GM19239 (cell line): ENCODE measurements around the gene ATP5F1D.
"Not testable (repeated sequence)": the region's sequence is repeated elsewhere in the genome, so short reads cannot be mapped to it uniquely, and the experiment has no call there.

Experiments
- DNase-seq: peaks from one replicate; pipeline ENCODE4 v3.0.0; 2011; ENCODE audit warnings: low spot score; ENCODE audit not compliant: insufficient read length
- FAIRE-seq: peaks from 2 replicates; lab custom pipeline; 2011; peaks lifted over from hg19 to GRCh38; lab: Jason Lieb, UNC

The ATP5F1D gene

DNA sequence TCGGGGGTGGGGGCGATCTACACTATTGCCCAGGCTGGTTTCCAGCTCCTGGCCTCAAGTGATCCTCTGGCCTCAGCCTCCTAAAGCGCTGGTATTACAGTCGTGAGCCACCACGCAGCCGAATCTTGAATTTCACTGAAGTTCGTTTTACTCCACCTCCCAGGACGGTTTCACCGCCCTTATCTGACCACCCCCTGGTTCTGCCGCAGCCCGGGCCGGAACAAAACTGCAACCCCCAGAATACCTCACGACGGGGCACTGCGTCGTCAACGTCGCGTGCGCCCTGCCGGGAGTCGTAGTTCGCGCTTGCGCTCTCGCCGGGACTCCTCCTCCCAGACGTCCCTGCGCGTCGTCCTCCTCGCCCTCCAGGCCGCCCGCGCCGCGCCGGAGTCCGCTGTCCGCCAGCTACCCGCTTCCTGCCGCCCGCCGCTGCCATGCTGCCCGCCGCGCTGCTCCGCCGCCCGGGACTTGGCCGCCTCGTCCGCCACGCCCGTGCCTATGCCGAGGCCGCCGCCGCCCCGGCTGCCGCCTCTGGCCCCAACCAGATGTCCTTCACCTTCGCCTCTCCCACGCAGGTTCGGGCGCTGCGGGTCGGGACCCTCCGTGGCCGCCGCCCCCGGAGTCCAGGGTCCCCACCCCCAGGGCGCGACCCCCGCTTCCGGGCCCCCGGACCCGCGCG is at the start of gene ATP5F1D:
ATP5F1D (plus strand) TSS at position 335 of the 679 bp plus-strand sequence; CDS start at position 435, 100 bp downstream.
- FAIRE-seq (peak; percentile 98), DNase-seq (peak; percentile 99)

DNA sequence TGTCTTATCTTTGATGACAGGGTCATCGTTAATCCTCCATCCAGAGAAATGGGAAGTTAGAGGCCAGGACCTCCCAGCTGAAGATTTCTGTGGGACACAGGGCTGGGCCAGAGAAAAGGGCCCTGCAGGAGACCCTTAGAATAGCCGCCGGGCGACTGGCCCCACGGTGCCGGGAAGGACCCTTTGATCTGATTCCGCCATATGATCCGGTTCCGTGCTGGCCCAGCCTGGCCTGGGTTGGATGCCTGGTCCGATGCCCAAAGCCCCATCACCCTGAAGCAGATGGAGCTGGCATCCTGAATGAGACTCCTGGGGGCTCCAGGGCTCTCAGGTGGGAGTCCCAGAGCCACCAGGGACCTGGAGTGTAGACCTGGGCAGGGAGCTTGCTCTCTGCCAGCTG is 42.0 kb upstream of the ATP5F1D start:
- DNase-seq (no peak), FAIRE-seq (no peak)

DNA sequence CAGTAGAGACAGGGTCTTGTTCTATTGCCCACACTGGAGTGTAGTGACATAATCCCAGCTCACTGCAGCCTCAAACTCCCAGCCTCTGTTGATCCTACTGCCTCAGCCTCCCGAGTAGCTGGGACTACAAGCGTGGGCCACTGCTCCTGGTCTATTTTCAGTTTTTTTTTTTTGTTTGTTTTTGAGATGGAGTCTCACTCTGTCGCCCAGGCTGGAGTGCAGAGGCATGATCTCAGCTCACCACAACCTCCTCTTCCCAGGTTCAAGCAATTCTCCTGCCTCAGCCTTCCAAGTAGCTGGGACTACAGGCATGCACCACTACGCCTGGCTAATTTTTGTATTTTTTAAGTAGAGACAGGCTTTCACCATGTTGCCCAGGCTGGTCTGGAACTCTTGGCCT is 40.9 kb upstream of the ATP5F1D start:
- FAIRE-seq, DNase-seq: not testable (repeated sequence)

DNA sequence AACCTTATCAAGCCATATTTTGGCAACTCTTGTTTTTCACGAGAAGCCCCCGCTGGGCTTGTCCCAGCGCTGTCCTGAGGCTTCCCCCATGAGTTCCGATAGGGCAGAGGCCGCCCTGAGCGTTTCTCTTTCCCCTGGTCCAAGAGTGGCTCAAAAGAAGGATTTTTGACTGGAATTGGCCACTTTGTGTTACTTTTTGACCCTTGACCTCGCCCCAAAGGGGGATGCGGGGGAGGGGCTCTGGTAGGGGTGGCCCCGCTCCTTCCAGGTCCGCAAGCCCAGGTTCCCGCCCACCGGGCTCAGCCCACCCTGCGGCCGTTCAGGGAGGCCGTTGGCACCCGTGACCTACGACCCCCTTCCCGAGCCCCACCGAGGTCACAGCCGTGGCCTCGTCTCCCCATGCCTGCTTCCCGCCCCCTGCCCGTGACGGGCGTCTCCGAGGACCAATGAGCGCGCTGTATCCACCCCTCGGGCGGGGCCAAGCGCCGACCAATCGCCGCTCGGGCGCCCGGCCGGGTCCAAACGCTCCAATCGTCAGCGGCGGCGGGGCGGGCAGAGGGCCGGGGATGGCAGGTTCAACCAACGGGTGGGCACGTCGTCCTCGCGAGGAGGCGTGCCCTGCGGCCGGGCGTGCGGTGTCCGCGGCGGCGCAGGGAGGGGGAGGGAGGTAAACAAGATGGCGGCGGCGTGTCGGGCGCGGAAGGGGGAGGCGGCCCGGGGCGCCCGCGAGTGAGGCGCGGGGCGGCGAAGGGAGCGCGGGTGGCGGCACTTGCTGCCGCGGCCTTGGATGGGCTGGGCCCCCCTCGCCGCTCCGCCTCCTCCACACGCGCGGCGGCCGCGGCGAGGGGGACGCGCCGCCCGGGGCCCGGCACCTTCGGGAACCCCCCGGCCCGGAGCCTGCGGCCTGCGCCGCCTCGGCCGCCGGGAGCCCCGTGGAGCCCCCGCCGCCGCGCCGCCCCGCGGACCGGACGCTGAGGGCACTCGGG is 36.1 kb upstream of the ATP5F1D start, which contains the start of gene STK11:
STK11 (plus strand) TSS at position 665 of the 986 bp plus-strand sequence. CDS start 1,136 bp downstream, outside the sequence.
- FAIRE-seq (peak; percentile 100), DNase-seq (peak; percentile 100)

DNA sequence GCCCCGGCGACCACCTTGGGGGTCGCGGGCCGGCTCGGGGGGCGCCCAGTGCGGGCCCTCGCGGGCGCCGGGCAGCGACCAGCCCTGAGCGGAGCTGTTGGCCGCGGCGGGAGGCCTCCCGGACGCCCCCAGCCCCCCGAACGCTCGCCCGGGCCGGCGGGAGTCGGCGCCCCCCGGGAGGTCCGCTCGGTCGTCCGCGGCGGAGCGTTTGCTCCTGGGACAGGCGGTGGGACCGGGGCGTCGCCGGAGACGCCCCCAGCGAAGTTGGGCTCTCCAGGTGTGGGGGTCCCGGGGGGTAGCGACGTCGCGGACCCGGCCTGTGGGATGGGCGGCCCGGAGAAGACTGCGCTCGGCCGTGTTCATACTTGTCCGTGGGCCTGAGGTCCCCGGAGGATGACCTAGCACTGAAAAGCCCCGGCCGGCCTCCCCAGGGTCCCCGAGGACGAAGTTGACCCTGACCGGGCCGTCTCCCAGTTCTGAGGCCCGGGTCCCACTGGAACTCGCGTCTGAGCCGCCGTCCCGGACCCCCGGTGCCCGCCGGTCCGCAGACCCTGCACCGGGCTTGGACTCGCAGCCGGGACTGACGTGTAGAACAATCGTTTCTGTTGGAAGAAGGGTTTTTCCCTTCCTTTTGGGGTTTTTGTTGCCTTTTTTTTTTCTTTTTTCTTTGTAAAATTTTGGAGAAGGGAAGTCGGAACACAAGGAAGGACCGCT is 35.2 kb upstream of the ATP5F1D start:
- FAIRE-seq (no peak), DNase-seq (no peak)

DNA sequence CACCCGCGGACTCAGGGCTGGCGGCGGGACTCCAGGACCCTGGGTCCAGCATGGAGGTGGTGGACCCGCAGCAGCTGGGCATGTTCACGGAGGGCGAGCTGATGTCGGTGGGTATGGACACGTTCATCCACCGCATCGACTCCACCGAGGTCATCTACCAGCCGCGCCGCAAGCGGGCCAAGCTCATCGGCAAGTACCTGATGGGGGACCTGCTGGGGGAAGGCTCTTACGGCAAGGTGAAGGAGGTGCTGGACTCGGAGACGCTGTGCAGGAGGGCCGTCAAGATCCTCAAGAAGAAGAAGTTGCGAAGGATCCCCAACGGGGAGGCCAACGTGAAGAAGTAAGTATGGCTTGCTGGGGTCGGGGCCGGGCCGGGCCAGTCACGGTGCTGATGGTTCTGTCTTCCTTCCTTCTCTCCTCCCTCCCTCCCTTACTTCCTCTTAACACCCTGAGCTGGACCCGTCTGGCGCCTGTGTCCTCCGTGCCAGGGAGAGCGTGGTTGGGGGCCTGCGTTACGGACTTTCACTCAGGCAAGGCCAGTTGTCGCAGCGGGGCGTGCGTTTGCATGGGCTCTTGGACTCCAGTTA is 34.6 kb upstream of the ATP5F1D start:
- peak; percentile 78 for FAIRE-seq
- DNase-seq = no peak

DNA sequence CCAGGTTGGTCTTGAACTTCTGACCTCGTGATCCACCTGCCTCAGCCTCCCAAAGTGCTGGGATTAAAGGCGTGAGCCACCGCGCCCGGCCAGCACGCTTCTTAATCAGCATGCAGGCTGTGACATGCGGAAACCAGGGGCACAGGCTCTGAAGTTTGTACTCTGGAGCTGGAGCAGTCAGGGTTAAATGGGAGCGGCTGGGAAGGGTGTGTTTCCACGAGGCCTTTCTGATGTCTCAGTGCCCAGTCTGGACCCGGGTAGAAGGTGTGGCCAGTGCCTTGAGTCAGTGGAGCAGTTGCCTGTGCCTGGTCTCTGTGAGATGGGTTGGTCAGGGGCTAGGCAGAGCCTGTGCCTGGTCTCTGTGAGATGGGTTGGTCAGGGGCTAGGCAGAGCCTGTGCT is 32.7 kb upstream of the ATP5F1D start:
- not testable (repeated sequence) for DNase-seq, FAIRE-seq

DNA sequence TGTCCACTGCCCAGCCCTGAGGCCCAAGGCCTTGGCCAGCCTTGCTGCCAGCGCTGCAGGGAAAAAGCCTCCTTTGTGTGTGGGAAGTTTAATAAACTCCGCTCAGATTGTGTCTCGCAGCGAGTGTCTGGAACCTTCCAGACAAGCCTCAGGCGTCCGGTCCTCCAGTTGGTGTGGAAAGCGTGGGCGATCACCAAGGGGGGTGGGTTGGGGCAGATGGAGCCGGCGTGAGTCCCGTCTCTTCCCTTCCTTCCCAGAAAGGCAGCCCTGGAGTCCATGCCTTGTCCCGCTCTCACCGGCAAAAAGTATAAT is 31.4 kb upstream of the ATP5F1D start:
- DNase-seq (no peak), FAIRE-seq (no peak)

DNA sequence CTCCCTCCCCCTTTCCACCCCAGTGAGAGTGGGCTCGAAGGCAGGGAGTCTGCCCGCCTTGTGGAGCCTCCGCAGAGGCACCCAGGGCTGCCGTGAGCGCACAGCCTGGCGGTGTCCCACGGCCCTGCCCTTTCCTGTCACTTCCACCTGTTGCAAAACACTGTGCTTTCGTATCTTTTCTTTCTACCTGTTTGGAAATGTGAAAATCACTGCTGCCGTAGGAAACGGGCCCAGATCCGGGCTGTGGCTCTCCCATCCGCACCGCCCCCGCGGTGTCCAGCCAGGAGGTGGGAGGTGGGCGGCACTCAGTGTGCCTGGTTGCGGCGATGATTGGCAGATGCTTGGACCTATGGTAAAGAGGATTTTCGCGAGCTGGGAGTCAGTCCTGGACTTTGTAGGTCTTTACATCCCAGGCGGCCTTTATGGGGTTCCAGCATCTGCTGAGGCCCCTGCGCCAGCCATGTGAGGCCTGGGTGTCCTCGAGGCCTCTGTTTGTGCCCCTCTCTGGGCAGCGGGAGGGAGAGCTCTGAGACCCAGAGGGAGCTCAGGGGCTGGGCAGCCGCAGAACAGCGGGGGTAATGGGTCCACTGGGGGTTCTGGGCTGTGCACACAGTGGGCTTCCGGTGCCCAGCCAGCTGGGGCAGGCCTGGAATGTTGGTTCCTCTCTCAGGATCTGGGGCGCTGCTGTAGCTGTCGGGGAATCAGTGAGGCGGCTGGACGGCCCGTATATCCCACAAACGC is 29.9 kb upstream of the ATP5F1D start:
- no peak for FAIRE-seq
- no peak for DNase-seq

DNA sequence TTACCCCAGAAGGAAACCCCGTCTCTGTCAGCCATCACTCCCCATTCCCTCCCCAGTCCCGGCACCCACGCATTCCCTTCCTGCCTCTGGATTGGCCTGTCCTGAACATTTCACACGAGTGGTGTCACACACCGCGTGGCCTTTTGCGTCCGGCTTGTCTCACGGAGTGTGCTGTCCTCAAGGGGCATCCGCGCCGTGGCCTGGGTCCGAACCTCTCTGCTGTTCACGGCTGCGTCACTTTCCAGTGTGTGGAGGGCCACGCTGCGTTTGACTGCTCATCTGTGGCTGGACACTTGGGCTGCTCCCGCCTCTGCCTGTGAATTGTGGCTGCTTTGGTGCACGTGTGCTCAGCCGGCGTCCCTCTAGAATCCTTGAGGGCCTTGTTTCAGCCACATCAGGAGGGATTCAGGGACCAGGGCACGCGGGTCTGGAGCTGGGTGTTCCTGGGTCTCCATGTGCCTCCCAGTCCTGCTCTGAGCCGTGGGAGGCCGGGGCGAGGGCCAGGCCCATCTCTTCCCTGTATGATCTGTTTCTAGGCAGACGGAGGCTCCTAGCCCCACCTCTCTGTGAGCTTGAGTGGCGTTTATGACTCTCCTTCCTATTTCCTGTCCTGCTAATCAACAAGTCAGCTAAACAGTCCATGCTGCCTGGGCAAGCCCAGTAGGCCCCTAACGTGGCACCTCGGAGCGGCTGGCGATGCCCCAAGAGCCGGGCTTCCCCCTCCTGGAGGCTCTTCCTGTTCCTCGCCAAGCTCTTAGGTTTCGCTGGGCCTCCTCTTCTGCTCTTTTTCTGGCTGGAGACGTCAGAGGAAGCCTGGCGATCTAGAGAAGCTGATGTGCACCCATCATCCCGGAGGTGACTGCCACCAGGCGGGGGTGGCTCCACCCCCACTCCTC is 27.9 kb upstream of the ATP5F1D start:
- FAIRE-seq (peak; percentile 71), DNase-seq (no peak)

DNA sequence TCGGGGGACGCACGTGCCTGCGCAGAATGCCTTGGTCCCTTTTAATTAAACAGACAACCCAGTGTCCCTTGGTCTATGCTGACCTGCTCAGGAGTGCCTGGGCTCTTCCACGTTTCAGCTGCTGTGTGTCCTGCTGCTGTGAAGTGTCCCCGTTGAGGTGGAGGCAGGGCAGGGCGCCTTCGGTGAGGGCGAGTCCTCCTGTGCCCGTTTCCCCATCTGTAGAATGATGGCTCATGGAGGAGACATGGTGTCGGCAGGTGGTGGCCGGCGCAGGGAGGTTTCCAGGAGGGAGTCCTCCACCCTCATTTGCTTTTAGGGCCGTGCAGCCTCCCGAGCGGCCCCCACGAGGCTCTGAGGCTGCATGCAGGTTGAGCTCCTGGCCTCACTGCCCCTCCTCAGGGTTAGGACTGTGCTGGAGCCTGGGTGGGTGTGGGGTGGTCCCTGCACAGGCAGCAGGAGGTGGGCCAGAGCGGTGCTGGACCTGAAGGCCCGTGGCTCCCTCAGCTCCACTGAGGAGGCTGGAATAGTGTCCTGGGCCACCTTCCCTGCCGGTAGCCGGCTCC is 27.2 kb upstream of the ATP5F1D start:
- FAIRE-seq (no peak), DNase-seq (no peak)

DNA sequence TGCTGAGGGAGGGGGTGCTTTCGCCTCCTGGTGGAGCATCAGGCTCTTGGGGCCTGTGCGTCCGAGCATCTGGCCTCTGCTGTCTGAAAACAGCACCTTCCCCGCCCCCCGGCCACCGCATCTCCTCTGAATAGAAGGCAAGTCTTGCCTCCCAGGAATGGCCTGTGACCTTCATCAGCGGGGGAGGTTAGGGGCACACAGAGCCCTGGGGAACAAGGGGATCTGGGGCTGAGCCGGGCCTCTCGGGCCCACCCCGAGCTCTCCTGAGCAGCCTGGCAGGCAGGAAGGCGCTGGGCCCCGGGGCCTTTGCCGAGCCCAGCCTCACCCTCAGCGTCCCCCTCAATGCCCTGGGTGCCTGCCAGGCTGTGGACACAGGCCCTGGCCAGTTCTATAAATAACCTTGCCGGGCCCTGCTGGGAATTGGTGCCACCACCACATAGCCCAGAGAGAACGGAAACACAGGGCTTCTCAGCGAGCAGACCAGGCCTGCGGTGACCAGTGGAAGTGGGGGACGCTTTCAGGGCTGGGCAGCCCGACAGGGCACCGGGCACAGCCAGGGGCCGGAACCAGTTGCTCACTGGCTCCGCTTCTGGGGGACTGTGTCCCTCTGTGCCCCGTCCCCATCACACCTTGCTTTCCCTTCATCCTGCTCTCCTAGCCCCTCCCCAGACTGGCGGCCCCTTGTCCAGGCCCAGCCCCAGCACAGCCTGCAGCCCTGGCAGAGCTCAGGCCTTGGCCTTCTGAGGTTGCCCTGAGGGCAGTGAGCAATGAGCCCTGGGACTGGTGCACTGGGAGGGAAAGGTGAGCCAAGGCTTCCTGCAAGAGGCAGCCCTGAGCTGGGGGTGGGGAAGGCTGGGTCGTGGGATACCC is 26.5 kb upstream of the ATP5F1D start:
- DNase-seq (no peak), FAIRE-seq (no peak)

DNA sequence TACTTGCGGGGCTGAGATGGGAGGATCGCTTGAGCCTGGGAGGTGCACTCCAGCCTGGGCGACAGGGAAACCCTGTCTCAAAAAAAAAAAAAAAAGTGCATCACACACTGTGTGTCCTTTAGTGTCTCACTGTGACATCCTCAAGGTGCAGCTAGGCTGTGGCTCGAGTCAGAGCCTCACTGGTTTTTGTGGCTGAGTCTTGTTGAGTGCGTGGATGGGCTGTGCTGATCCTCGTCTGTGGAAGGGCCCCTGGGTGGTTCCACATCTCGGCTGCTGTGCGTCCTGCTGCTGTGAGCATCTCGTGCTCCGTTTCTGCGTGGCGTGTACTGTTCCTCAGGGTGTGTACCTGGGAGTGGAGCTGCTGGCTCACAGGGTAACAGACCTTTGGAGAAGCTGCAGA is 24.8 kb upstream of the ATP5F1D start:
- DNase-seq = no peak
- no peak for FAIRE-seq

DNA sequence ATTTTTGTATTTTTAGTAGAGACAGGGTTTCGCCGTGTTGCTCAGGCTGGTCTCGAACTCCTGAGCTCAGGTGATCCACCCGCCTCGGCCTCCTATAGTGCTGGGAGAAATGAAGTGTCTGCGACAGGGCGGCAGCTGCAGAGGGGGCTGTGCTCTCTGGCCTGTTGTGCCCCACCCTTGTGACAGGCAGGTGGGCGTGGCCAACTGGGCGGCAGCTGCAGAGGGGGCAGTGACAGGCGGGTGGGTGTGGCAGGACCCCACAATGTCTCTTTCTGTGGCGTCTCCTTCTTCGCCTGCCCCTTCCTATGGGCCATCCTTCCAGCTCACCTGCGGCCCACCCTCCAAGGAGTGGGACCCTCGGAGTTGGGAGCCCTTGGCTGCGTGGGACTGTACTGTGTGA is 24.2 kb upstream of the ATP5F1D start:
- no peak for FAIRE-seq
- no peak for DNase-seq

DNA sequence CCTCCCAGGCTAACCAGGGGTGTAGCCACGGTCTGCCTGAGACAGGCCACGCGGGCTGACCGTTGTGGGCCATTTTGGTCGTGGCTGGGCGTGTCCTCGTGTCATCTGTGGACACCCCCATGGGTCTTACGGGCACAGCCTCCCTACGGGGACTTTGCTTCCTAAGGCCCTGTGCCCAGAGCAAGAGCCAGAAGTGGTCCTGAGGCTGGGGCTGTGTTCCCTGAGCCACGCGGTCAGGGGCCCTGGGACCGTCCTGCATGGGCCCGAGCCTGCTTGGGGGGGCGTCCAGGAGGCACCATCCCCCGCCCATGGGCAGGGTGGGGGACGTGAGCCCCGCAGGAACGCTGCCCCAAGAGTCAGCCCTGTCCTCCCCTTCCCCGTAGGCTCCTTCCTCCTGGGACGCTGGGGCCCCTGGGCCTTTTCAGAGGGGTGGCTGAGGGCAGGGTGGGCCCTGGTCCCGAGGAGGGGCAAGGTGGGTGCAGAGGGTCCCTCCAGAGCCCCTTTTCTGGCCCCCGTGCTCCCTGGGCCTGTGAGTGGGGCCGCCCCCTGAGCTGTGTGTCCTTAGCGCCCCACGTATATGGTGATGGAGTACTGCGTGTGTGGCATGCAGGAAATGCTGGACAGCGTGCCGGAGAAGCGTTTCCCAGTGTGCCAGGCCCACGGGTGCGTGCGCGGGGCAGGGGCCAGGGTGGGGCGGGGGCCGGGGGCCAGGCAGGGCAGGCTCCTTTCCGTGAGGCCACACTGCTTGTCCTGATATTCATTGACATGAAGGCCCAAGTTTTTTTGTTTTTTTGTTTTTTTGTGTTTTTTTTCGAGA is 22.6 kb upstream of the ATP5F1D start:
- DNase-seq (no peak), FAIRE-seq (no peak)

DNA sequence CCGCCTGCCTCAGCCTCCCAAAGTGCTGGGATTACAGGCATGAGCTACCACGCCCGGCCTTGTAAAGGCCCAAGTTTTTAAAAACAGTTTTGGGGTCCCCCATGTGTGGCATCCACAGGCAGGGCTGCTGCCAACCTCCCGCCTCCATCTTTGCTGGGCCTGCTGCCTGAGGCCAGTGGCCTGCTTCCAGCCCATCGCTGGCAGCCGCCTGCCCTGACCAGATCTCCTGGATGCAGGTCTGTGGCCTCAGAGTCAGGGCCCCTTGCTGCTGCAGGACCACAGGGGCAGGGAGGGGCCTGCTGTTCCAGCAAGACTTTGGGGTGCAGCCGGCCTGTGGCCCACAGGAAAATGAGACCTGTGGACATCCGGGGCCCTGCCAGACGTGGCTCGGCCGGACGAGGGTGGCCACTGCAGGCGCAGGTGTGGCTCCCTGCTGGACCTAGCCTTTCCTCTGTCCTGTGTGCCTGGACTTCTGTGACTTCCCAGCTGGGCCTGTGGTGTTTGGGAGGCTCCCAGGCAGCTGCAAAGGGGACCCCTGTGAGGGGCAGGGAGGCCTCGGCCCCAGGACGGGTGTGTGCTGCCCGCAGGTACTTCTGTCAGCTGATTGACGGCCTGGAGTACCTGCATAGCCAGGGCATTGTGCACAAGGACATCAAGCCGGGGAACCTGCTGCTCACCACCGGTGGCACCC is 21.6 kb upstream of the ATP5F1D start:
- no peak for DNase-seq
- FAIRE-seq = no peak
